Measurements from ENCODE around the gene NPL.

- TF ChIP-seq, protein P1, sequence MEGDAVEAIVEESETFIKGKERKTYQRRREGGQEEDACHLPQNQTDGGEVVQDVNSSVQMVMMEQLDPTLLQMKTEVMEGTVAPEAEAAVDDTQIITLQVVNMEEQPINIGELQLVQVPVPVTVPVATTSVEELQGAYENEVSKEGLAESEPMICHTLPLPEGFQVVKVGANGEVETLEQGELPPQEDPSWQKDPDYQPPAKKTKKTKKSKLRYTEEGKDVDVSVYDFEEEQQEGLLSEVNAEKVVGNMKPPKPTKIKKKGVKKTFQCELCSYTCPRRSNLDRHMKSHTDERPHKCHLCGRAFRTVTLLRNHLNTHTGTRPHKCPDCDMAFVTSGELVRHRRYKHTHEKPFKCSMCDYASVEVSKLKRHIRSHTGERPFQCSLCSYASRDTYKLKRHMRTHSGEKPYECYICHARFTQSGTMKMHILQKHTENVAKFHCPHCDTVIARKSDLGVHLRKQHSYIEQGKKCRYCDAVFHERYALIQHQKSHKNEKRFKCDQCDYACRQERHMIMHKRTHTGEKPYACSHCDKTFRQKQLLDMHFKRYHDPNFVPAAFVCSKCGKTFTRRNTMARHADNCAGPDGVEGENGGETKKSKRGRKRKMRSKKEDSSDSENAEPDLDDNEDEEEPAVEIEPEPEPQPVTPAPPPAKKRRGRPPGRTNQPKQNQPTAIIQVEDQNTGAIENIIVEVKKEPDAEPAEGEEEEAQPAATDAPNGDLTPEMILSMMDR (IDR thresholded peaks at IDR 0.05; ENCODE audit: low read length): no peak
- TF ChIP-seq EZH2phosphoT487 (IDR thresholded peaks at IDR 0.05; ENCODE audit: low read length) (no peak), EZH2 (optimal IDR thresholded peaks at IDR 0.05; ENCODE audit: low read depth, low read length) (no peak)
These were observed 49.5 kb upstream of the NPL start for GRCh38 chr1:182740120-182740519.

All from MM.1S (cell line).